Measurements from ENCODE around the gene LILRA1.

DNA sequence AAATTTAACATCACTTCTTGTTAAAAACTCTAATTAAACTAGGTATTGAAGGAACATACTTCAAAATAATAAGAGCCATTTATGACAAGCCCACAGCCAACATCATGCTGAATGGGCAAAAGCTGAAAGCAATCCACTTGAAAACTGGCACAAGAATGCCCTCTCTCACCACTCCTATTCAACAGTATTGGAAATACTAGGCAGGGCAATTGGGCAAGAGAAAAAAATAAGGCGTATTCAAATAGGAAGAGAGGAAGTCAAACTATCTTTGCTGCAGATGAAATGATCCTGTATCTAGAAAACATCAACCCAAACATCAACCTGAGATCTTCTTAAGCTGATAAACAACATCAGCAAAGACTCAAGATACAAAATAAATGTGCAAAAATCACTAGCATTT, 21.3 kb downstream of the LILRA1 start:
- TF ChIP-seq, protein P1, sequence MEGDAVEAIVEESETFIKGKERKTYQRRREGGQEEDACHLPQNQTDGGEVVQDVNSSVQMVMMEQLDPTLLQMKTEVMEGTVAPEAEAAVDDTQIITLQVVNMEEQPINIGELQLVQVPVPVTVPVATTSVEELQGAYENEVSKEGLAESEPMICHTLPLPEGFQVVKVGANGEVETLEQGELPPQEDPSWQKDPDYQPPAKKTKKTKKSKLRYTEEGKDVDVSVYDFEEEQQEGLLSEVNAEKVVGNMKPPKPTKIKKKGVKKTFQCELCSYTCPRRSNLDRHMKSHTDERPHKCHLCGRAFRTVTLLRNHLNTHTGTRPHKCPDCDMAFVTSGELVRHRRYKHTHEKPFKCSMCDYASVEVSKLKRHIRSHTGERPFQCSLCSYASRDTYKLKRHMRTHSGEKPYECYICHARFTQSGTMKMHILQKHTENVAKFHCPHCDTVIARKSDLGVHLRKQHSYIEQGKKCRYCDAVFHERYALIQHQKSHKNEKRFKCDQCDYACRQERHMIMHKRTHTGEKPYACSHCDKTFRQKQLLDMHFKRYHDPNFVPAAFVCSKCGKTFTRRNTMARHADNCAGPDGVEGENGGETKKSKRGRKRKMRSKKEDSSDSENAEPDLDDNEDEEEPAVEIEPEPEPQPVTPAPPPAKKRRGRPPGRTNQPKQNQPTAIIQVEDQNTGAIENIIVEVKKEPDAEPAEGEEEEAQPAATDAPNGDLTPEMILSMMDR (conservative IDR thresholded peaks at IDR 0.05; ENCODE audit: low read depth, low read length): no peak
- TF ChIP-seq EZH2 (IDR thresholded peaks at IDR 0.05; ENCODE audit: low read length, unreplicated experiment): no peak
- TF ChIP-seq EZH2phosphoT487 (IDR thresholded peaks at IDR 0.05; ENCODE audit: borderline replicate concordance, low read length): no peak
